ENCODE data around the gene CCL3. TPM values are rescaled to one million over a fixed set of nuclear protein-coding genes. Genes with fewer than 3 reads are reported as not detected.

Gene CCL3
- total RNA-seq, 1 donor from 2014 or later: not detected

- TF ChIP-seq CTCF (IDR thresholded peaks at IDR 0.05): no peak
- no peaks in the 10 kb centered on the region for H3K36me3 Mint-ChIP-seq (ENCODE audit: low read depth)
- H3K27ac Mint-ChIP-seq (ENCODE audit: unreplicated experiment): no peak overlapping the region
- peaks cover 8% of the 10 kb centered on the region for H3K27me3 Mint-ChIP-seq (ENCODE audit: low read depth)
- H3K4me3 Mint-ChIP-seq (ENCODE audit: unreplicated experiment): no peak overlapping the region
- peaks cover 35% of the 10 kb centered on the region for H3K4me1 Mint-ChIP-seq (ENCODE audit: low read depth)
- no peaks in the 10 kb centered on the region for H3K9me3 Mint-ChIP-seq (ENCODE audit: low read depth)
- no peak for DNase-seq (ENCODE audit: low spot score)
Observed at GRCh38 chr17:36132421-36132831, 42.5 kb upstream of the CCL3 start.

- no peaks in the 10 kb centered on the region for H3K36me3 Mint-ChIP-seq (ENCODE audit: low read depth)
- no peak overlapping the region for H3K4me3 Mint-ChIP-seq (ENCODE audit: unreplicated experiment)
- DNase-seq (ENCODE audit: low spot score): no peak
Observed at GRCh38 chr17:36131931-36132330, 42.0 kb upstream of the CCL3 start.

GRCh38 chr17:36131421-36131820 is 41.5 kb upstream of the CCL3 start:
- Mint-ChIP-seq H3K4me1 (ENCODE audit: low read depth) (peaks cover 35% of the 10 kb centered on the region), H3K4me3 (ENCODE audit: unreplicated experiment) (no peak overlapping the region), H3K27ac (ENCODE audit: unreplicated experiment) (no peak overlapping the region), H3K27me3 (ENCODE audit: low read depth) (peaks cover 2% of the 10 kb centered on the region), H3K36me3 (ENCODE audit: low read depth) (no peaks in the 10 kb centered on the region), H3K9me3 (ENCODE audit: low read depth) (no peaks in the 10 kb centered on the region)
- DNase-seq (ENCODE audit: low spot score): no peak
- peak; percentile 19 for TF ChIP-seq CTCF (IDR thresholded peaks at IDR 0.05)

More at GRCh38 chr17:36131931-36132330, 42.0 kb upstream of the CCL3 start:
- Mint-ChIP-seq H3K4me1 (ENCODE audit: low read depth) (peaks cover 35% of the 10 kb centered on the region), H3K9me3 (ENCODE audit: low read depth) (no peaks in the 10 kb centered on the region), H3K27me3 (ENCODE audit: low read depth) (peaks cover 3% of the 10 kb centered on the region), H3K27ac (ENCODE audit: unreplicated experiment) (no peak overlapping the region)
- TF ChIP-seq CTCF (IDR thresholded peaks at IDR 0.05): no peak

DNA sequence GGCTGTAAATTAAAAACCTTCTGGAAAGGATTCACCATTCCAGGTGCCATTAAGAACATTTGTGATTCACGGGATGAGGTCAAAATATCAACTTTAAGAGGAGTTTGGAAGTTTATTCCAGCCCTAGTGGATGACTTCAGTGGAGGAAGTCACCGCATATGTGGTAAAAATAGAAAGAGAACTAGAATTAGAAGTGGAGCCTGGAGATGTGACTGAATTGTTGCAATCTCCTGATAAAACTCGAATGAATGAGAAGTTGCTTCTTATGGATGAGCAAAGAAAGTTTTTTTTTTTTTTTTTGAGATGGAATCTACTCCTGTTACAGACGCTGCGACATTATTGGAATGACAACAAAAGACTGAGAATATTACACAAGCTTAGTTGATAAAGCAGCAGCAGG is 40.4 kb upstream of the CCL3 start:
- no peak overlapping the region for H3K27ac Mint-ChIP-seq (ENCODE audit: unreplicated experiment)
- H3K36me3 Mint-ChIP-seq (ENCODE audit: low read depth): no peaks in the 10 kb centered on the region
- no peak for TF ChIP-seq CTCF (IDR thresholded peaks at IDR 0.05)
- H3K4me1 Mint-ChIP-seq (ENCODE audit: low read depth): peaks cover 35% of the 10 kb centered on the region
- H3K9me3 Mint-ChIP-seq (ENCODE audit: low read depth): no peaks in the 10 kb centered on the region
- DNase-seq (ENCODE audit: low spot score): no peak
- H3K4me3 Mint-ChIP-seq (ENCODE audit: unreplicated experiment): no peak overlapping the region
- H3K27me3 Mint-ChIP-seq (ENCODE audit: low read depth): no peaks in the 10 kb centered on the region

GRCh38 chr17:36129616-36130015 is 39.7 kb upstream of the CCL3 start:
- Mint-ChIP-seq H3K27ac (ENCODE audit: unreplicated experiment) (no peak overlapping the region), H3K27me3 (ENCODE audit: low read depth) (no peaks in the 10 kb centered on the region), H3K4me3 (ENCODE audit: unreplicated experiment) (no peak overlapping the region), H3K4me1 (ENCODE audit: low read depth) (peaks cover 35% of the 10 kb centered on the region), H3K9me3 (ENCODE audit: low read depth) (no peaks in the 10 kb centered on the region), H3K36me3 (ENCODE audit: low read depth) (no peaks in the 10 kb centered on the region)
- DNase-seq (ENCODE audit: low spot score): no peak
- no peak for TF ChIP-seq CTCF (IDR thresholded peaks at IDR 0.05)
